Neural cell (in vitro differentiated cells): ENCODE measurements around the gene NHLH1. TPM values are rescaled to one million over a fixed set of nuclear protein-coding genes. Genes with fewer than 3 reads are reported as not detected.

Experiments
- H2AFZ ChIP-seq: fragments of 200-600, 300-800 bp; sonication (generic), shearing (Covaris generic); 2 replicates; pipeline ENCODE4 v1.6.0; 2014; ENCODE audit warnings: low read depth, mild to moderate bottlenecking, antibody characterized with exemption, low read length, moderate library complexity
- H3F3A ChIP-seq: fragments of 200-600 bp; shearing (Covaris generic); 2 replicates; pipeline ENCODE4 v1.6.1; 2016; ENCODE audit warnings: mild to moderate bottlenecking, moderate library complexity, mixed read lengths, antibody characterized with exemption, low read length; ENCODE audit not compliant: insufficient read depth, poor library complexity, severe bottlenecking
- H3K27ac ChIP-seq: fragments of 200-600, 300-800 bp; sonication (generic), shearing (Covaris generic); 2 replicates; pipeline ENCODE4 v1.5.1; 2014; ENCODE audit warnings: mild to moderate bottlenecking, low read length, moderate library complexity
- H3K27me3 ChIP-seq: fragments of 300-800, 200-600 bp; sonication (generic), shearing (Covaris generic); 2 replicates; pipeline ENCODE4 v1.6.0; 2014; ENCODE audit warnings: mild to moderate bottlenecking, low read depth, low read length, moderate library complexity; ENCODE audit not compliant: insufficient read depth
- H3K36me3 ChIP-seq: fragments of 300-800, 200-600 bp; sonication (generic), shearing (Covaris generic); 2 replicates; pipeline ENCODE4 v1.5.1; 2014; ENCODE audit warnings: mild to moderate bottlenecking, antibody characterized with exemption, low read length, moderate library complexity; ENCODE audit not compliant: insufficient read depth
- H3K4me2 ChIP-seq: fragments of 300-800, 200-600 bp; sonication (generic), shearing (Covaris generic); 2 replicates; pipeline ENCODE4 v1.6.0; 2014; ENCODE audit warnings: mild to moderate bottlenecking, low read length
- H3K4me3 ChIP-seq: fragments of 300-800, 200-600 bp; sonication (generic), shearing (Covaris generic); 2 replicates; pipeline ENCODE4 v1.5.1; 2014; ENCODE audit warnings: mild to moderate bottlenecking, low read length, moderate library complexity
- H3K79me2 ChIP-seq: fragments of 200-600 bp; shearing (Covaris generic); replicated peaks from 2 replicates; pipeline ENCODE4 v1.6.0; 2014; ENCODE audit warnings: mild to moderate bottlenecking, low read length, moderate library complexity; ENCODE audit not compliant: insufficient read depth
- H3K9ac ChIP-seq: fragments of 300-800, 200-600 bp; sonication (generic), shearing (Covaris generic); 2 replicates; pipeline ENCODE4 v1.6.1; 2016; ENCODE audit warnings: mild to moderate bottlenecking, low read length, mixed read lengths
- H3K9me2 ChIP-seq: fragments of 200-600 bp; shearing (Covaris generic); 2 replicates; pipeline ENCODE4 v1.6.1; 2016; ENCODE audit warnings: mild to moderate bottlenecking, low read length, mixed read lengths; ENCODE audit not compliant: insufficient read depth
- H3K9me3 ChIP-seq: fragments of 200-600, 300-800 bp; sonication (generic), shearing (Covaris generic); 2 replicates; pipeline ENCODE4 v1.6.1; 2016; ENCODE audit warnings: mild to moderate bottlenecking, mixed run types, low read length, moderate library complexity, mixed read lengths
- H4K20me1 ChIP-seq: fragments of 200-600 bp; shearing (Covaris generic); 2 replicates; pipeline ENCODE4 v1.6.1; 2016; ENCODE audit warnings: mild to moderate bottlenecking, mixed run types; ENCODE audit not compliant: insufficient read depth
- CTCF ChIP-seq: fragments of 450-650 bp; IDR thresholded peaks from 2 replicates; pipeline ENCODE4 v1.5.1; 2014; ENCODE audit warnings: antibody characterized with exemption, mild to moderate bottlenecking, moderate library complexity; ENCODE audit not compliant: poor library complexity, severe bottlenecking
- EP300 ChIP-seq: fragments of 450-650 bp; conservative IDR thresholded peaks from 2 replicates; pipeline ENCODE4 v1.6.1; 2014; ENCODE audit warnings: antibody characterized with exemption, mild to moderate bottlenecking, moderate library complexity; ENCODE audit not compliant: poor library complexity, severe bottlenecking
- EZH2 ChIP-seq: fragments of 200-600, 300-800 bp; shearing (Covaris generic), sonication (generic); IDR thresholded peaks from 2 replicates; pipeline ENCODE4 v1.6.1; 2014; ENCODE audit warnings: antibody characterized with exemption, low read length, borderline replicate concordance, mild to moderate bottlenecking; ENCODE audit not compliant: insufficient read depth, poor library complexity, severe bottlenecking
- MXI1 ChIP-seq: fragments of 450-650 bp; conservative IDR thresholded peaks from 2 replicates; pipeline ENCODE4 v1.6.1; 2014; ENCODE audit warnings: antibody characterized with exemption, mild to moderate bottlenecking; ENCODE audit not compliant: poor library complexity, severe bottlenecking
- POLR2AphosphoS5 ChIP-seq: IDR thresholded peaks from 2 replicates; pipeline ENCODE4 v1.6.1; 2012
- RAD21 ChIP-seq: fragments of 450-650 bp; conservative IDR thresholded peaks from 2 replicates; pipeline ENCODE4 v1.6.1; 2014; ENCODE audit warnings: antibody characterized with exemption, mild to moderate bottlenecking, moderate library complexity
- SMC3 ChIP-seq: fragments of 450-650 bp; conservative IDR thresholded peaks from 2 replicates; pipeline ENCODE4 v1.6.1; 2014; ENCODE audit warnings: antibody characterized with exemption, mild to moderate bottlenecking, moderate library complexity; ENCODE audit not compliant: poor library complexity
- TAF1 ChIP-seq: IDR thresholded peaks from 2 replicates; pipeline ENCODE4 v1.6.1; 2012; ENCODE audit warnings: low read depth
- polyA plus RNA-seq: library from polyadenylated mRNA; depleted of rRNA; stranded (reverse); fragments of >200 nt; gene quantifications from 2 replicates; pipeline ENCODE4 v1.2.3, GENCODE V29; 2014
- TF ChIP-seq, protein P1 (sequence below): IDR thresholded peaks from 2 replicates; pipeline ENCODE4 v1.6.1; 2012; ENCODE audit warnings: borderline replicate concordance

NHLH1 gene
- polyA plus RNA-seq, 1 donor from 2014 or later = 0.11 TPM

- H2AFZ ChIP-seq = no peak overlapping the region
- no peaks in the 10 kb centered on the region for H3K9me3 ChIP-seq
- no peaks in the 10 kb centered on the region for H4K20me1 ChIP-seq
- no peaks in the 10 kb centered on the region for H3K36me3 ChIP-seq
- H3F3A ChIP-seq = no peaks in the 10 kb centered on the region
- no peaks in the 10 kb centered on the region for H3K27me3 ChIP-seq
- no peak overlapping the region for H3K9ac ChIP-seq
- no peak overlapping the region for H3K4me3 ChIP-seq
- TF ChIP-seq SMC3 (no peak), CTCF (no peak), EZH2 (no peak), EP300 (no peak), MXI1 (no peak), RAD21 (no peak), POLR2AphosphoS5 (no peak)
- TF ChIP-seq, protein P1, sequence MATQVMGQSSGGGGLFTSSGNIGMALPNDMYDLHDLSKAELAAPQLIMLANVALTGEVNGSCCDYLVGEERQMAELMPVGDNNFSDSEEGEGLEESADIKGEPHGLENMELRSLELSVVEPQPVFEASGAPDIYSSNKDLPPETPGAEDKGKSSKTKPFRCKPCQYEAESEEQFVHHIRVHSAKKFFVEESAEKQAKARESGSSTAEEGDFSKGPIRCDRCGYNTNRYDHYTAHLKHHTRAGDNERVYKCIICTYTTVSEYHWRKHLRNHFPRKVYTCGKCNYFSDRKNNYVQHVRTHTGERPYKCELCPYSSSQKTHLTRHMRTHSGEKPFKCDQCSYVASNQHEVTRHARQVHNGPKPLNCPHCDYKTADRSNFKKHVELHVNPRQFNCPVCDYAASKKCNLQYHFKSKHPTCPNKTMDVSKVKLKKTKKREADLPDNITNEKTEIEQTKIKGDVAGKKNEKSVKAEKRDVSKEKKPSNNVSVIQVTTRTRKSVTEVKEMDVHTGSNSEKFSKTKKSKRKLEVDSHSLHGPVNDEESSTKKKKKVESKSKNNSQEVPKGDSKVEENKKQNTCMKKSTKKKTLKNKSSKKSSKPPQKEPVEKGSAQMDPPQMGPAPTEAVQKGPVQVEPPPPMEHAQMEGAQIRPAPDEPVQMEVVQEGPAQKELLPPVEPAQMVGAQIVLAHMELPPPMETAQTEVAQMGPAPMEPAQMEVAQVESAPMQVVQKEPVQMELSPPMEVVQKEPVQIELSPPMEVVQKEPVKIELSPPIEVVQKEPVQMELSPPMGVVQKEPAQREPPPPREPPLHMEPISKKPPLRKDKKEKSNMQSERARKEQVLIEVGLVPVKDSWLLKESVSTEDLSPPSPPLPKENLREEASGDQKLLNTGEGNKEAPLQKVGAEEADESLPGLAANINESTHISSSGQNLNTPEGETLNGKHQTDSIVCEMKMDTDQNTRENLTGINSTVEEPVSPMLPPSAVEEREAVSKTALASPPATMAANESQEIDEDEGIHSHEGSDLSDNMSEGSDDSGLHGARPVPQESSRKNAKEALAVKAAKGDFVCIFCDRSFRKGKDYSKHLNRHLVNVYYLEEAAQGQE = no peak
- H3K27ac ChIP-seq = no peak overlapping the region
- no peaks in the 10 kb centered on the region for H3K9me2 ChIP-seq
- no peak overlapping the region for H3K4me2 ChIP-seq
- H3K79me2 ChIP-seq = no peaks in the 10 kb centered on the region
Measured at GRCh38 chr1:160371346-160371631, 4.4 kb downstream of the NHLH1 start.

GRCh38 chr1:160371756-160372155 is 4.9 kb downstream of the NHLH1 start:
- Histone ChIP-seq H3K4me3 (no peak overlapping the region), H3K4me2 (no peak overlapping the region), H3K79me2 (no peaks in the 10 kb centered on the region), H3K9me2 (no peaks in the 10 kb centered on the region), H3F3A (no peaks in the 10 kb centered on the region), H3K27me3 (no peaks in the 10 kb centered on the region), H4K20me1 (no peaks in the 10 kb centered on the region), H3K9me3 (no peaks in the 10 kb centered on the region), H3K27ac (no peak overlapping the region), H3K36me3 (no peaks in the 10 kb centered on the region), H2AFZ (no peak overlapping the region), H3K9ac (no peak overlapping the region)
- TF ChIP-seq SMC3 (no peak), EP300 (no peak), RAD21 (no peak), TAF1 (no peak), MXI1 (no peak), POLR2AphosphoS5 (no peak), EZH2 (no peak), CTCF (no peak)
- TF ChIP-seq, protein P1 = no peak
